Ammon's horn (tissue), 1 donor: ENCODE data around the gene RPTOR.

Experiments
- DNase-seq: peaks from one replicate; pipeline ENCODE4 v3.0.0-alpha.2; 2016; ENCODE audit warnings: low spot score

The RPTOR gene

DNA sequence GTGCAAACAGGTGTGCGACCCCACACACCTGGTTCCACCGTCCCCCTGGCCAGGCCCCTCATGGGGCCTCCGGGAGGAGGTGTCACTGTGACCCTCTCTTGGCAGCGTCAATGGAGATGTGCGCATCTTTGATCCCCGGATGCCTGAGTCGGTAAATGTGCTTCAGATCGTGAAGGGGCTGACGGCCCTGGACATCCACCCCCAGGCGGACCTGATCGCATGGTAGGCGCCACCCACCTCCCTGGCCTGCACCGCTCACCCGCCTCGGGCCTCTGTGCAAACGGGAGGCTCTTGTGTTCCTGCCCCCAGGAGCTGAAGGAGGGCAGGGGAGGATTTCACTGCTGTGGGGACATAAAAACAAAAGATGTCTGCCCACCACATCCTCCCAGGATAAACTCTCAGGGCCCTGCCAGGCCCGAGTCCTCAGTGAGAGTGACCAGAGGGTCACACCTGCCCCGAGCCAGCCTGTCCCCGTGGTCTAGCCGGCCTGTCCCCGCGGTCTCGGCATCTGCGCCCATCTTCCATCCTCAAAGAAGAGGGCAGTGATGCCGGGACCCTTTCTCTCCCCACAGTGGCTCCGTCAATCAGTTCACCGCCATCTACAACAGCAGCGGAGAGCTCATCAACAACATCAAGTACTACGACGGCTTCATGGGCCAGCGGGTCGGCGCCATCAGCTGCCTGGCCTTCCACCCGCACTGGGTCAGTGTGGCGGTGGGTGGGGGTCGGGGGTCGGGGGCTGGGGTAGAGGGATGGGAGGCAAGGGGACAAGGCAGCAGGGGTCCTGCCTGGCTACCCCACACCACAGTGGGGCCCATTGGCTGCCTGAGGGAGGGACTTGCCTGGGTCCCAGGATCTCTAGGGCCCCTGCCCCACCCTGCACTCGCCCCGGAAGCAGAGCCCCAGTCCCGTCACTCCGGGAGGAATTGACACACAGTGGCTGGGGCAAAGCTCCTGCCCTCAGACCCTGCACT, 418.0 kb downstream of the RPTOR start:
- DNase-seq, result no peak

DNA sequence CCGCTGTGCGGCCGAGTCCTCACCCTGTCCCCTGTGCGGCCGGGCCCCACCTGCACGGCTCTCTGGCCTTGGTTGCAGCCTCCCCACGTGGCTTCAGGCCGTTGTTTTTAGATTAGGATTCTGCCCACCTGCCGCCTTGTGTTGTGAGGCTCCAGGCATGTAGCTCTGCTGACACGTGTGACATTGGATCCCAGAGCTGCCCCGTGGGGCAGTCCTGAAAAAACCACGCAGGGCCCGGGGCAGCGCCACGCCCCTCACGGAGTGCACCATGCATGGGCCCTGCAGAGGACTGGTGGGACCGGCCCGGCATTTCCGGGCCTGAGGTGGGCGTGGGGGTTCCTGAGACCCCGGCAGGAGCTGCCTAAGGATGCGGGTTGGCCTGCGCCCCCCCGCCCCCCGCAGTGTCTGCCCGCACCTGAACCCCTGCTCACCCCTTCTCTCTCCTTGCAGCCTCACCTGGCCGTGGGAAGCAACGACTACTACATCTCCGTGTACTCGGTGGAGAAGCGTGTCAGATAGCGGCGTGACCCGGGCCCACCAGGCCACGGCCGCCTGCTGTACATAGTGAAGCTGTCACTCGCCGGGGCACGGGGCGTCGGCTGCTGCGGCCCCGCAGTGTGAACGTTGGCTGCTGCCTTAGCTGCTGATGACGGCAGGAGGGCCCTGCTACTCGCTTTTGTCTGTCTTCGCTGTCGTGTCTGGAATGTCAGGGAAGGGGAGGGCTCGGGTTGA, 419.3 kb downstream of the RPTOR start:
- no peak for DNase-seq

- DNase-seq, result no peak
Measured at GRCh38 chr17:80964544-80964856, 419.9 kb downstream of the RPTOR start.

- DNase-seq, result no peak
Measured at GRCh38 chr17:80964859-80965580, 420.4 kb downstream of the RPTOR start.

DNA sequence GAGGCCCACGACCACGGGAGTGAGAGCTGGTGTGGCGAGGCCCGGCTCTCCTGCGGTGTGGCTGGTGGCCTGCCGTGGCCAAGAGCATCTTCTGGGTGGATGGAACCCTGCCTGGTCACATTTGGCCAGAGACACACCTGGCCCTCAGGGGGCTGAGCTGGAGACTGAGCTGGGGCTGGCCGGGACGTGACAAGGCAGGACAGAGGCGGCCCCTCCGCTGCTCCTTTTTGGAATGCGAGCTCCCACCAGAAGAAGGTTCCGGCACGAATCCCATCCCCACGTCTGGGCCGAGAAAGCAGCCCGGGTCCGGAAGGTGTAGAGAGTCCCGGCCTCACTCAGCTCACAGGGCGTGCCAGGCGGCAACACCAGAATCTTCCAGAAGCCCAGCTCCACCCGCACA, 421.0 kb downstream of the RPTOR start:
- DNase-seq, result no peak

- DNase-seq, result no peak
Measured at GRCh38 chr17:80967404-80967872, 422.8 kb downstream of the RPTOR start.

DNA sequence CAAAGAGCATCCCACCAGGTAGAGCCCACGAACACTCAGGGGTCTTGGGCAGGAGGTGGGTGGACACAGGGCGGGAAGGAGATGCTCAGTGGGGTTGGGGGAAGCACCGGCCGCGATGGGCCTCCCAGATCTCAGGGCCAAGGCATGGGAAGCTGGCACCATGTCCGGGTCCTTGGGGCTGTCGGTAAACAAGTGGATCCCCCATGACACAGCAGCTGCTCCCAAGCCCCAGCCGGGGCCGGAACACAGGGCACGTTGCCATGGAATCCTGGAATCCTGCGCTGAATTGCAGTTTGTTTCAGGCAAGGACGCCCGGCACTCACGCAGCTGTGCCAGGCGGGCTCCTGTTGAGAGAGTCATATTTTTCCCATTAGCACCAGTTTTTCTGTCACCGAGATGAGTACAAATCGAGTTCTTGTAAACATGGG, 424.0 kb downstream of the RPTOR start:
- DNase-seq, result peak; percentile 84

- DNase-seq, result no peak
Measured at GRCh38 chr17:80969030-80969673, 424.5 kb downstream of the RPTOR start.

GRCh38 chr17:80969674-80970043, 425.0 kb downstream of the RPTOR start:
- no peak for DNase-seq

GRCh38 chr17:80970044-80970761, 425.6 kb downstream of the RPTOR start:
- no peak for DNase-seq

- DNase-seq, result no peak
Measured at GRCh38 chr17:80970762-80971703, 426.4 kb downstream of the RPTOR start.

GRCh38 chr17:80971704-80972304, 427.2 kb downstream of the RPTOR start:
- no peak for DNase-seq

- no peak for DNase-seq
Measured at GRCh38 chr17:80976701-80977100, 432.1 kb downstream of the RPTOR start.

GRCh38 chr17:80977172-80977571, 432.5 kb downstream of the RPTOR start:
- no peak for DNase-seq

DNA sequence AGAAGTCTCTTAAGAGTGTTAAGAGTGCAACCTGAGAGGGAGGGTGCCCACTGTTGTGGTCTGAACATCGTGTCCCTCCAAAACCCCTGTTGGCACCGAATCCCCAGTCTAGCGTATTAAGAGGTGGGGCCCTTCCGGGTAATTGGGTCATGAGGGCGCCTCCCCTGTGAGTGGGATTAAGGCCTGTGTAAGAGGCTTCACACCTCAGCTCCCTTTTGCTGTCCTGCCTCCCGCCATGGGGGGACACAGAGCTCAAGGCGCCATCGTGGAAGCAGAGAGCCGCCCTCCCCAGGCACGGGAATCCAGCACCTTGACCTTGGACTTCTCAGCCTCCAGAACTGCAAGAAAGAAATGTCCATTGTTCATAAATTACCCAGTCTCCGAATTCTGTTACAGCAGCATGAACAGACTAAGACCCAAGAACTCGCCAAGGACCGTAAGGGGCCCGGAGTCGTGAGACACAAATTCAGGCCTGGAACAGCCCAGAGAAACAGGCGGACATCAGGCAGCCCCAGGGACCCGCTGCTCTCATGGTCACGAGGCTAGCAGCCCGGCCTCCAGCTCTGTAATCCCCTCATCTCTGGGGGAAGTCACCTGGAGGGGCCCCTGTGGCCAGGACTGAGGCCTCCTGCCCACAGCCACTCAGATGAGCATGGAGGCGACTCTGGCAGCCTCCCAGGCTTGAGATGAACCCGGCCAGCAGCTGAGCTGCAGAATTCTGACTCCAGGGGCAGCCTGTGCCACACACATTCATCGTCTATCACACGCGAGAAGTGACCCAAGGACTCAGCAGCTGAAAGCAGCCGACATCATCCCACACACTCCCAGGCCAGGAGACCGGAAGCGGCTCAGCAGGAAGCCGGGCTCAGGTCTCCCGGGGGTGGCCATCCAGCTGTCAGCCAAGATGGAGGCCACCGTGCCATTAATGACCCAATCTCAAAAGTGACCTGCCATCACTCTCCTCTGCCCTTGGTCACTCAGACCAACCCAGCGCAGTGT, 434.2 kb downstream of the RPTOR start:
- no peak for DNase-seq

- DNase-seq, result no peak
Measured at GRCh38 chr17:80979547-80980378, 435.1 kb downstream of the RPTOR start.

GRCh38 chr17:80980397-80981061, 435.9 kb downstream of the RPTOR start:
- no peak for DNase-seq
